ENCODE measurements around the gene CENPC. TPM values are rescaled to one million over a fixed set of nuclear protein-coding genes. Genes with fewer than 3 reads are reported as not detected.
"Not testable (repeated sequence)": the region's sequence is repeated elsewhere in the genome, so short reads cannot be mapped to it uniquely, and the experiment has no call there.

CENPC gene
- total RNA-seq, 1 donor from 2014 or later = 49.1 TPM

- intact Hi-C loops (cut with DNase I) = no loop called here
- ATAC-seq (no peak), DNase-seq (ENCODE audit: low spot score) (no peak)
These were observed 10.1 kb upstream of the CENPC start for GRCh38 chr4:67555447-67555846.

- intact Hi-C loops (cut with DNase I) = no loop called here
- ATAC-seq = no peak
- DNase-seq (ENCODE audit: low spot score) = no peak
These were observed 8.8 kb upstream of the CENPC start for GRCh38 chr4:67554096-67554495.

DNA sequence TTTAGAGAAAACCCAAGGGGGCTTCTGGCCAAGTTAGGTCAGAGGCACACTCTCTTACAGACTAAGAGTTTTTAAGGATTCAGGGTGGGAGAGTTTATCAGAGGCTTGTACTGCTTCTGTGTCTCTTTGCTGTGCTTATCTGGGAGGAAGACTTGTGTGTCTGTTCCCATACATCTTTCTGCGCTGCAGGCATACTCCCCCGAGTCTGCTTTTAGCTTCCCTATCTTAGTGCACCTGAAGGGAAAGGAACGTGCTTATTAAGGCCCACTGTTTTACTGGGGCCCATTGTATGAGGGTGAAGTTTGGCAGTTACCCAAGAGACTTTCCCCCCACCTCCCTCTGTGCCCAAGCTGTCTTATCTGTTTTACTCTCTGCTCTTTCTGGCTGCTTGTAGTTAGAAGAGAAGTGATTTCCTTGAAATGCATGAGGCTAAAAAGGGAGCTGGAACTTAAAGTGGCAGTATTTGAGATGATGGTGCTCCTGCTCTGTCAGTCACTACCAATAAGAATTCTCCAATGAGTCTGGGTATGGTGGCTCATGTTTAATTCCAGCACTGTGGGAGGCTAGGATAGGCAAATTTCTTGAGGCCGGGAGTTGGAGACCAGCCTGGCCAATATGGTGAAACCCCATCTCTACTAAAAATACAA is 7.0 kb upstream of the CENPC start:
- DNase-seq (ENCODE audit: low spot score); ATAC-seq: not testable (repeated sequence)

GRCh38 chr4:67550857-67551256 is 5.6 kb upstream of the CENPC start:
- ATAC-seq = no peak
- intact Hi-C loops (cut with DNase I) = no loop called here
- DNase-seq (ENCODE audit: low spot score) = no peak

More for the DNA sequence above, 7.0 kb upstream of the CENPC start:
- intact Hi-C loops (cut with DNase I) = not testable (repeated sequence)

- DNase-seq (ENCODE audit: low spot score) (no peak), ATAC-seq (no peak)
- intact Hi-C loops (cut with DNase I) = no loop called here
These were observed 5.1 kb upstream of the CENPC start for GRCh38 chr4:67550451-67550850.

DNA sequence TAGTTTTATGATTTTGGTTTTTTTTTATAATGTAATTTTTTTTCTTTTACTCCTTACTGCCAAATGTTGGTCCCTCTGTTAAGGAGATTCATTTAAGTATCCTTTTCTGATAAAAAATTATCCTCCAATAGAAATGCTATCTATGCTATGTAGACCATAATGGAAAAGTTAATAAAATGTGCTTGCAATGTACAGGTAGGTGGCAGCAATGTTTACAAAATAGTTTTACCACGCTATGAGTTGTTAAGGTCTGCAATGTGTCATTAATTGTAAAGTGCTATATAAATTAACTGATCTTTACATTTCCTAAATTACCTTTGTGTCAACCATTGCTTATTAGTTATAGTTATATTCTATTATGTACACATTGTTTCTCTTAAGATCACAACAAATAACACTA is 3.8 kb upstream of the CENPC start:
- intact Hi-C loops (cut with DNase I) = no loop called here
- DNase-seq (ENCODE audit: low spot score) (no peak), ATAC-seq (no peak)

- DNase-seq (ENCODE audit: low spot score) (no peak), ATAC-seq (no peak)
- intact Hi-C loops (cut with DNase I) = no loop called here
These were observed 1.7 kb upstream of the CENPC start for GRCh38 chr4:67546971-67547370.

- no peak for DNase-seq (ENCODE audit: low spot score)
- intact Hi-C loops (cut with DNase I) = no loop called here
- no peak for ATAC-seq
These were observed 677 bp upstream of the CENPC start for GRCh38 chr4:67546004-67546356.

DNA sequence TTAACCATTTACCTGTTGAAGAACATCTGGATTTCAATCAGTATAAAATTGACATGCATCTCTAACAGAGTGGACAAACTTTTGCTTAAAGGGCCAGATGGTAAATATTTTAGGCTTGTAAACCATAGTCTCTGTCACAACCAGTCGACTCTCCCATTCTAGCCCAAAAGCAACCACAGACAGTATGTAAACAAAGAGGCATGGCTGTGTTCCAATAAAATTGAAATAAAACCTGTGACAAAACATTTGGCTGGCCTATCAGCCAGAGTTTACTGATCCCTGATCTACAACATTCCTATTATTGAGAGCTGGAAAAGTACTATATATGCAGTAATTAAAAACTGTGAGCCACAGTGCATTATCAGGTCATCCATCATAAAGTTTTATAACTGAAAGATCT is 3.2 kb downstream of the CENPC start:
- intact Hi-C loops (cut with DNase I) = no loop called here
- ATAC-seq = no peak
- DNase-seq (ENCODE audit: low spot score) = no peak

- ATAC-seq = no peak
- no peak for DNase-seq (ENCODE audit: low spot score)
- intact Hi-C loops (cut with DNase I) = no loop called here
These were observed 5.5 kb downstream of the CENPC start for GRCh38 chr4:67539830-67540229.

DNA sequence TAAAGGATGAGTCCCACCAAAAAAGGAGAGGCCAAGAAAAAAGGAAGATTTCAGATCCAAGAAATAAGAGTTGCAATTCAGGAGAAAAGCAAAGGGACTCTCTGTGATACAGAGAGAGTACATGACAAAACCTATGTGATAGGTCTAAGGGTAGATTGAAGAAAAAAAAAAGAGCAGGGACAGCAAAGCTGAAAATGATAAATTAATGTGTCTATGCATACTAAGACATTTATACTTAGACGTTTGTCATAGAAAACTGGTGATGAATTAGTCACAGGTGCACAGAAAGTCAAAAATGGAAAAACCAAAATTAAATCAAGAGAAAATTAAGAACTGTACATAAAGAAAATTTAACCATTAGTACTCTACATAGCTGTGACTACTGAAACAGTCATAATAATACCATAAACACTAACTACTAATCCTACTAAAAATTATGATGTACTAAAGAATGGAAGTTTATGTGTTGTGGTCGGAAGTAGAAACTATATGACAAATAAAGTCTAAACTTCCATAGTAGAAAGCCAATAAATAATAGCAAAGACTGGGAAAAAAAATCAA is 9.9 kb downstream of the CENPC start:
- intact Hi-C loops (cut with DNase I) = no loop called here
- DNase-seq (ENCODE audit: low spot score) = no peak
- ATAC-seq = no peak

DNA sequence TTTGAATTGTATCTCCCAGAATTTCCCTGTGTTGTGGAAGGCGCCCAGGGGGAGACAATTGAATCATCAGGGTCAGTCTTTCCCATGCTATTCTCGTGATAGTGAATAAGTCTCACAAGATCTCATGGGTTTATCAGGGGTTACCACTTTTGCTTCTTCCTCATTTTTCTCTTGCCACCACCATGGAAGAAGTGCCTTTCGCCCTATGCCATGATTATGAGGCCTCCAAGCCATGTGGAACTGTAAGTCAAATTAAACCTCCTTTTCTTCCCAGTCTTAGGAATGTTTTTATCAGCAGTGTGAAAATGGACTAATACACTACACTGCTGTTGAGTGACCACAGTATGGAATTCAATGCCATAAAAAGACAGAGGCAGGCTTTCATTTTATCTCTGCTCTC is 12.2 kb downstream of the CENPC start:
- DNase-seq (ENCODE audit: low spot score) (no peak), ATAC-seq (no peak)
- intact Hi-C loops (cut with DNase I) = no loop called here

DNA sequence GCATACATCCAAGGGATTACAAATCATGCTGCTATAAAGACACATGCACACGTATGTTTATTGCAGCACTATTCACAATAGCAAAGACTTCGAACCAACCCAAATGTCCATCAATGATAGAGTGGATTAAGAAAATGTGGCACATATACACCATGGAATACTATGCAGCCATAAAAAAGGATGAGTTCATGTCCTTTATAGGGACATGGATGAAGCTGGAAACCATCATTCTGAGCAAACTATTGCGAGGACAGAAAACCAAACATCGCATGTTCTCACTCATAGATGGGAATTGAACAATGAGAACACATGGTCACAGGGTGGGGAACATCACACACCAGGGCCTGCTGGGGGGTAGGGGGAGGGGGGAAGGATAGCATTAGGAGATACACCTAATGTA is 12.9 kb downstream of the CENPC start:
- DNase-seq (ENCODE audit: low spot score); intact Hi-C loops (cut with DNase I); ATAC-seq: not testable (repeated sequence)

DNA sequence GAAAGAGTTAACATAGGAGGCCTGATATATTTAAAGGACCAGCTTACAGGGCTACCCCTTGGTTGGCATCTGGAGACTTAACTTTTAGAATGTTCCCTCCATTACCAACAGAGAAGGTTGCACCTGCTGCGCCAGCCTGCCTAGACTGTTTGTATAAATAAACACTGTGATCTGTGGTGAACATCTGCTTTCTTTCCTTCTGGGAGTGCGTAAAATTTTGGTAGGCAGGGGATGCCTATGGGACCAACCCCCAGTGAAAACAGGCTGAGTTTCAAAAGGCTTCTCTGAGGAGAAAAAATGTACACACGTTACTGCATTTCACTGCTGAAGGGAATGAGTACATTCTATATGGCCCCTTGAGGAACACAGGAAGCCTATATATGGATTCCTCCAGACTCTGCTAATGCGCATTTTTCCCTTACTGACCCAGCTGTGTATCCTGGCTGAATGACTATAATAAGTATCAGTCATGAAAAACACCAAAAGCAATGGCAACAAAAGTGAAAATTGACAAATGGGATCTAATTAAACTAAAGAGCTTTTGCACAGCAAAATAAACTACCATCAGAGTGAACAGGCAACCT is 13.8 kb downstream of the CENPC start:
- intact Hi-C loops (cut with DNase I) = no loop called here
- DNase-seq (ENCODE audit: low spot score) (no peak), ATAC-seq (no peak)

DNA sequence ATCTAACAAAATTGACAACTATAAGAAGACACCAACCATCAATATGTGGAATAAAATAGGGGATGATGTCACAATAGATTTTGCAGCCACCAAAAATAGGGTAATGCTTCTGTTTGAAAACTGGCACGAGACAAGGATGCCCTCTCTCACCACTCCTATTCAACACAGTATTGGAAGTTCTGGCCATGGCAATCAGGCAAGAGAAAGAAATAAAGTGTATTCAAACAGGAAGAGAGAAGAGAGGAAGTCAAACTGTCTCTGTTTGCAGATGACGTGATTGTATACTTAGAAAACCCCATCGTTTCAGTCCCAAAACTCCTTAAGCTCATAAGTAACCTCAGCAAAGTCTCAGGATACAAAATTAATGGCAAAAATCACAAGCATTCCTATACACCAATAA is 21.2 kb downstream of the CENPC start:
- ATAC-seq; DNase-seq (ENCODE audit: low spot score): not testable (repeated sequence)

GRCh38 chr4:67522851-67523671 is 22.2 kb downstream of the CENPC start:
- no peak for ATAC-seq
- no peak for DNase-seq (ENCODE audit: low spot score)
- intact Hi-C loops (cut with DNase I) = no loop called here

More for the DNA sequence above, 21.2 kb downstream of the CENPC start:
- intact Hi-C loops (cut with DNase I) = not testable (repeated sequence)

GRCh38 chr4:67522230-67522629 is 23.1 kb downstream of the CENPC start:
- ATAC-seq (no peak), DNase-seq (ENCODE audit: low spot score) (no peak)
- intact Hi-C loops (cut with DNase I) = no loop called here

DNA sequence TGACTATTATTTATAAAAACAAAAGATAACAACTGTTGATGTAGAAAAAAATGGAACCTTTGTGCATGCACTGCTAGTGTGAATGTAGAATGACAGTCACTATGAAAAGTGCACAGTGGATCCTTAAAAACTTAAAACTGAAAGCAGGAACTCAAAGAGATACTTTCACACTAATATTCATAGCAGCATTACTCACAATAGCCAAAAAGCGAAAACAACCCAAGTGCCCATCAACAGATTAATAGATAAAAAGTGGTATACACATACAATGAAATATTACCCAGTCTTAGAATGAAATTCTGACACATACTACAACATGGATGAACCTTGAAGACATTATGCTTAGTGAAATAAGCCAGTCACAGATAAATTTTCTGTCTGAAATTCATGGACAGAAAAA is 23.8 kb downstream of the CENPC start:
- intact Hi-C loops (cut with DNase I) = no loop called here
- ATAC-seq = no peak
- DNase-seq (ENCODE audit: low spot score) = no peak

GRCh38 chr4:67520141-67520540 is 25.2 kb downstream of the CENPC start:
- DNase-seq (ENCODE audit: low spot score) (no peak), ATAC-seq (no peak)
- intact Hi-C loops (cut with DNase I) = no loop called here

GRCh38 chr4:67512501-67512900 is 32.8 kb downstream of the CENPC start:
- ATAC-seq (no peak), DNase-seq (ENCODE audit: low spot score) (no peak)
- intact Hi-C loops (cut with DNase I) = no loop called here
